RKO (cell line): ENCODE results near the gene ADGRG3.

Experiments
- DNase-seq: peaks from one replicate; pipeline ENCODE4 v3.0.0-alpha.2; 2016; ENCODE audit warnings: low spot score

ADGRG3 gene, protein sequence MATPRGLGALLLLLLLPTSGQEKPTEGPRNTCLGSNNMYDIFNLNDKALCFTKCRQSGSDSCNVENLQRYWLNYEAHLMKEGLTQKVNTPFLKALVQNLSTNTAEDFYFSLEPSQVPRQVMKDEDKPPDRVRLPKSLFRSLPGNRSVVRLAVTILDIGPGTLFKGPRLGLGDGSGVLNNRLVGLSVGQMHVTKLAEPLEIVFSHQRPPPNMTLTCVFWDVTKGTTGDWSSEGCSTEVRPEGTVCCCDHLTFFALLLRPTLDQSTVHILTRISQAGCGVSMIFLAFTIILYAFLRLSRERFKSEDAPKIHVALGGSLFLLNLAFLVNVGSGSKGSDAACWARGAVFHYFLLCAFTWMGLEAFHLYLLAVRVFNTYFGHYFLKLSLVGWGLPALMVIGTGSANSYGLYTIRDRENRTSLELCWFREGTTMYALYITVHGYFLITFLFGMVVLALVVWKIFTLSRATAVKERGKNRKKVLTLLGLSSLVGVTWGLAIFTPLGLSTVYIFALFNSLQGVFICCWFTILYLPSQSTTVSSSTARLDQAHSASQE

DNA sequence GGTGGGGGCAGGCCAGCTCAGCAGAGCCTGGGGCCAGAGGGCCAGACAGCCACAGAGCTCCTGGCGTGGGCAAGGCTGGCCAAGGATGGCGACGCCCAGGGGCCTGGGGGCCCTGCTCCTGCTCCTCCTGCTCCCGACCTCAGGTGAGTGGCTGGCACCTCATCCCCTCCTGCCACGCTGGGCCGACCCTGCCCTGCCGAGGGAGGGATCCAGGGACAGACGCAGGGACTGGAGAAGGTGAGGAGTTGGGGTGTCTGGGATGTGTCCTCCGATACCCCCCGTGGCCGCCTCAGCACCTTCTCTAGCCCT is at the start of gene ADGRG3:
TSS of gene ADGRG3 (plus strand) at position 44 of the 309 bp plus-strand sequence. CDS start at position 86, 42 bp downstream.
- no peak for DNase-seq

DNA sequence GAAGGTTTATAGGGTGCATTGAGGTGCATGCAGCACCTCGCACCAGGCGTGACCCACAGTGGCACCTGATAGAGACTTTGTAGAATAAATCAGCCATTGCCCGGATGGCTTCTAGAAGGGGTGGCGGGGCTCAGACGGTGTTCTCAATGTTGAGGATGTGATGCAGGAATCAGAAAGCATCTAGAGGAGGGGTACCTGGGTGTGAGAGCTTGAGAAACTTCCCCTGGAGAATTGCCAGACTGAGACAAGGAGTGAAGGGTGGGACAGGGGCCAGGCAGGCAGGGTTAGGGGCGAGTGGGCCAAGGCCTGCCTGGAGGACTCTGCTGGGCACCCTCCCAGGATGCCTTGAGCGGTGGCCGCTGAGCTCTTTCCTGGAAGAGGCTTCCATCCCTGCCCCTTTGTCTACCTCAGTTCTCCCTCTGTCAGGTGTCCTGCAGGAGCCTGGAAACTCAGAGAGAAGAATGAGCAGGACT is 48.9 kb upstream of the ADGRG3 start:
- no peak for DNase-seq

DNA sequence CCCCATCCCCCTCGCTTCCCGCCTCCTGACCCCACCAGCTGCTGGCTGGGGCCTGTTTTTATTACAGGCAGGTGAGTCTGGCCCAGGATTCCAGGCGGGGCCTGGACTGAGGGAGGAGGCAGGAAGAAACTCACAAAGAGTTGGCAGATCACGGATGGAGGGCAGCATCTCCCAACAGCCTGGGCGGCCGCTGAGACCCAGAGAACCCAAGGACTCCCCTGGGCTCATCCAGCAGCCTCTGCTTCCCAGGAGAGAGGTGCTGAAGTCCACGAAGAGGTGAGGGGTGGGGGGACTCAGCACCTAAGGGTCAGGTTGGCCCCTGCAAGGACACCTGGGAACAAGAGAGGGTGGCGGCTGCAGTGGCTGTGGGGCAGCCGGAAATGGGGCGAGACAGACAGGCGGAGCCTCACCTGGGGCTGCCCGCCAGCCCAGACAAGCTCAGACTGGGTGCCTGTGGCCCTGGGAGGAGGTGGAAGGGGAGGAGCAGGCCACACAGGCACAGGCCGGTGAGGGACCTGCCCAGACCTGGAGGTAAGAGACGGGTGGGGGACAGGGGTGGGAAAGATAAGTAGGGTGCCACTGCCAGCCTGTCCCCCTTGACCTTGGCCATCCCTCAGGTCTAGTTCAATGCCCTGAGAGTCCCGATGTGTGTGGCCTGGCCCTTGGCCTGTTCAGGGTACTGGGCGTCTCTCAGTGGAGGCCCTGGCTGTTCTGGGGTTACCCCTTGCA is 48.3 kb upstream of the ADGRG3 start:
- DNase-seq: no peak

DNA sequence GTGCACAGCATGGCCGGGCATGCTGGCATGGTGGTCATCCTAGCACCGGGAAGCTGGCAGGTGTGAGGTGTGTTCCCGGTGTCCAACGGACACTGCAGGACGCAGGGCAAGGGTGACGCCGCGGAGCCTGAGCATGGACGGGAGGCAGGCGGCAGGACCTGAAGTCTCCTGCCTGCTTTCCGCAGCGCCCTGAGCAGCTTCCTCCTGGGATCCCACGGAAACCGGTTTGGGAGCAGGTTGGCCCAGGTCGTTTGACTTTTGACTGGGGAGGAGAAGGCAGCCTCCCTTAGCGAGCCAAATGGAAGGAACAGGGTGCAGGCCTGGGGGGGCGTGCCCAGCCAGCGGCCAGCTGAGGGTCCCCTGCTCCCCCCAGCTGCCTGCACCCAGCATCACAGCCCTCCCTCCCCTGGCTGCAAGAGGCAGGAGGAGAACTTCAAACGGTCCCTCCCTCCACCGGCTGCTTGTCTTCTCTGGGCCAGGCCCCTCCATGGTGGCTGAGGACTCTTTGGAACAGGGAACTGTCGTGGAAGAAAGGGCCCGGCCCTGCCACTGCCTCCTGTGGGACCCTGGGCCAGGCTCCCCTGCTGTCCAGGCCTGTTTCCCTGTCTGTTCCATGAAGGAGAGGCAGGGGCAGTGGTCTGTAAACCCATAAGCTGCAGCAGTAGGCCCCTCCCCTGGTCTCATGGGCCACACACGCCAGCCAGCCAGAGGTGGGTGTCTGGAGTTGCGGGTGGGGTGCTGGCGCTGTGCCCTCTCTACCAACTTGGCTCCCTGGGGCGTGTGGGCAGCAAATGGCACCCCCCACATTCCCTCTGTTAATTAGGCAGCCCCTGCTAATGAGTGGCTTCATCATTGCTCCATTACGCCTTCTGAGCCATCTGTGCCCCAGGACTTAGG is 47.5 kb upstream of the ADGRG3 start:
- DNase-seq: no peak

DNA sequence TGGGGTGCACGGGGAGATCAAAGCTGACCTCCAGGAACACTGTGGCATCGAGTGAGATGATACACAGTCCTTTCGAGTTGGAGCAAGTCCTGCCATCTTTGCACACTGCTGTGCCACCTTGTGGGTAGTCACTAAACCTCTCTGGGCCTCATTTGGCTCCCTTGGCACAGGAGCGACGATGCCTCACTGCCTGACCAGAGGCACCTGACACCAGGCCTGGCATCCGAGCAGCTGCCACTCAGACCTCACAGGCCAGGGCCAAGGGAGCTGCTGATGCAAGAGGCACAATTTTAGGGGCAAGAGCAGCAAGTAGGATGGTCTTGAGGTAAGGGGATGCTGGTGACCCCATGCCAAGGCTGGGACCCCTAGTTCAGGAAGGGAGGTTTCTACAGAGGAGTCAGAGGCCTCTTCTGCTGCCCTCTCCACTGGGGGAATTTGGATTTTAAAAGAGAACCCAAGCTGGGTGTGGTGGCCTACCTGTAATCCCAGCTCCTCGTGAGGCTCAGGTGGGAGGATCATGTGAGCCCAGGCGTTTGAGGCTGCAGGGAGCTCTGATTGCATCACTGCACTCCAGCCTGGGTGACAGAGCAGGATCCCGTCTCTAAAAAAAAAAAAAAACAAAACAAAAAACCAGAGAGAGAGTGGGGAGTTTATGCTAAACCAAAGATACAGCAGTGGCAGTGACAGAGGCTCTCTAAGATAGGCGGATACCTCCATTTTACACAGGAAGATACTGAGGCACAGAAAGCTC is 46.4 kb upstream of the ADGRG3 start:
- no peak for DNase-seq

DNA sequence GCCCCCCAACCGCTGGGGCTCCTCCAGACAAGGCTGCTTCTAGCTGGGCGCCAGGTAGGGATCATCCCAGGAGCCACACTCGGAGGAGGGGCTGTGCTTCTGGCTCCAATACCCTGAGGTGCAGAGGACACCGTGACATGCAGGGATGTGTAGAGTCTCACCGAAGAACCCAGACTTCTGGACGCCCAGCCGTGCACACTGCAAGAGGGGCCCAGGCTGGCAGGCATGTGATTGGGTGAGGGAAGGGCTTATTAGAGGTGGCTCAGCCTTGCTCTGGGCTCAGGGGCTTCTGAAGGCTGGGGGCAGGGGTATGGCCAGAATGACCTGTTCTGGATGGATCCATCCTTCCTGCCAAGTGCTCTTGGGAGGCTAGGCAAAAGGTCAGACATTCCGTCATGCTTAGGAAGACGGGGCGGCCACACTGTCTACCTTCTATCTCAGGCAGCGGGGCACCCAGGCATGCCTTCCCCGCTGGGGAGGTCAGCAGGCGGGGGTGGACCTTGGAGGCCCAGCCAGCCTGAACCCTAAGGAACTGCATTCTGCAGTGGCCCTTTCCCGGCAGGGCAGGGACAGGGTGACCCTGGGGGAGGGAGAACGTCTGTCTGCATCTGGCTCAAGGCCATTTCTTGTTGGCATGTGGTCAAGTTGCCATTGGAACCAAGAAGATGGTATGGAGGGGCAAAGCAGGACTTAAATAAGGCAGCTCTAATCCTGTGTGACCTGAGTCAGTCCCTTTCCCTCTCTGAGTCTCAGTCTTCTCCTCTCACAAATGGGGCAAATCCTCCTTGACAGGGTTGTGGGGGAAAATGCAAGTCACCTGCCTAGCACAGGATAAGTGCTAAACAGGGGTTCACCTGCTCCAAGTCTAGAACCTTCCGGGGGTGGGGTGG is 45.5 kb upstream of the ADGRG3 start:
- no peak for DNase-seq

DNA sequence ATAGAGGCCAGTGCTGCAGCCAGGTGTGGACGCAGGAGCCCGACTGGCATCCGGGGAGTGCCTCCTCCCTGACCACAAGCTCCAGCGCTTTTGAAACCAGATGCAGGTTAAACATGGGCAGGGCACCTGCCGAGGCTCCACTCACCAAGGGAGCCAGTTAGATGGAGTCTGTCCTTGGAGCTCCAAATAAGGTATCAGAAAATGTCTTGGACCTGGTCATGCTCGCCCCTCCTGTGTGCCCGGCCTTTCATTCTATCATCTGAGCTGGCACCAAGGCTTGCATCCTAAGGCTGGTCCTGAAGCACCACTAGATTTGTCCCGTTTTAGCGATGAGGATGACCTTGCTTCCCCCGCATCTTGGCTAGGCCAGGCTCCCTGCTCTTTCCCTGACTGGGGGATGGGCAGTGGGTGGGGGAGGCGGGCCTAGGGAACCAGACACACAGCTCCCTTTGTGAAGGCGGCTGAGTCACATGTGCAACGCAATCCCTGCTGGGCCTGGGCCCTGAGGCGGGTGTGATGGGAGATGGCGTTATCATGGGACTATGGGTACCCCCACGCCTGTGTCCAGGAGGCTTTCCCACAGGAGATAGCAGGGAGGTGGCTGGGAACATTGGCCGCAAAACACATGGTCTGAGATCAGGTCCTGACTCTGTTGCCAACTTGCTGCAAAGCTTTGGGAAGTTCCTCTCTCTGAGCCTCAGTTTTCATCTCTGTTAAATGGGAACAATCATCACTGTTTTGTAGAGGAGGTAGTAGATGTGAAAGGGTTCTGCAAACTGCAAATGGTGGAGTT is 44.7 kb upstream of the ADGRG3 start:
- DNase-seq: no peak

DNA sequence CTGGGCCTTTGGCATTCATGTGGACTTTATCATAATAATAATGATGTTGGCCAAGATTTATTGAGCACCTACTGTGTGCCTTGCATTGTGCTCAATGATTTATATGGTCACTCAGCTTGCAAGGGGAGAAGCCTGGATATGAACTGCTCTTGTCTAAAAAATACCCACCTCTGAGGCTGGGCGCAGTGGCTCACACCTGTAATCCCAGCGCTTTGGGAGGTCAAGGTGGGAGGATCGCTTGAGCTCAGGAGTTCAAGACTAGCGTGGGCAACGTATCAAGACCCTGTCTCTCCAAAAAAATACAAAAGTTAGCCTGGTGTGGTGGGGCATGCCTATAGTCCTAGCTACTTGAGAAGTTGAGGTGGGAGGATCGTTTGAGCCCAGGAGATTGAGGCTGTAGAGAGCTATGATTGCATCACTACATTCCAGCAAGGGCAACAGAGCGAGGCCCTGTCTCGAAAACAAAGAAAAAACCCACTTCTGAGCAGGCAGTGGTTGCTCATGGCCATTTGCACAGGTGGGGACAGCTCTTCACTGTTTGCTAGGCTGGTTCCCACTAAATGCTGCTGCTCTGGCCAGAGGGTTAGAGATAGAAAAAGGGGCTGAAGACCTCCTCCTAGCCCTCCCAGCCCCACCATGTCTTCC is 43.9 kb upstream of the ADGRG3 start:
- DNase-seq: no peak

DNA sequence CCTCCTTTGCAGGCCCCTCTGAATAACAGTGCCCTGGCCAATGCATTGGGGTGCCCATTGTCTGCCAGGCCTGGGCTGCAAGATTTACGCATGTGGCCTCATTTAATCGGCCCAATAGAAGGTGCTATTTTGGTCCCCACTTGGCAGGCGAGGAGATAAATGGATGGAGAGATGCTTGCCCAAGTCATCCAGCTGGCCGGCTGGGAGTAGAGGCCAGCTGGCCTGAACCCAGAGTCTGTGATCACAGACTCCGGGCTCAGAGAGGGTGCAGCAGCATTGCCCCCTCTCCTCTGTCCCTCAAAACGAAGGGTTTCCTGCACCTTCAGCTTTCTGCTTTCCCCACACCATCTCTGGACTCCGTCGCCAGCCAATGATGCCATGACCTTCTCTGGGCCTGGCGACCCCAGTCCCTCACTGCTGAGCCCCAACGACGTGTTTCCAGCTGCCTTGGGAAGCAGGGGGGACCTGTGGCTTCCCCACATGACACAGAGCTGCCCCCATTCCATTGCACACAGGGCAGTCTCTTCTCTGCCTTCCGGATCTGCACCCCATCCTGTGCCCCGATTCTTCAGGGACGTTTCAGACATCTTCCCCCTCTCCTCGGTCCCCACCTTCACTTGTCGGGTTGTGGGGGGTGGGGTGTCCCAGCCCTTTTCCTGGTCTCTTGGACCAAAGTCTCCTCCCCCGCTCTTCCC is 43.2 kb upstream of the ADGRG3 start:
- no peak for DNase-seq

DNA sequence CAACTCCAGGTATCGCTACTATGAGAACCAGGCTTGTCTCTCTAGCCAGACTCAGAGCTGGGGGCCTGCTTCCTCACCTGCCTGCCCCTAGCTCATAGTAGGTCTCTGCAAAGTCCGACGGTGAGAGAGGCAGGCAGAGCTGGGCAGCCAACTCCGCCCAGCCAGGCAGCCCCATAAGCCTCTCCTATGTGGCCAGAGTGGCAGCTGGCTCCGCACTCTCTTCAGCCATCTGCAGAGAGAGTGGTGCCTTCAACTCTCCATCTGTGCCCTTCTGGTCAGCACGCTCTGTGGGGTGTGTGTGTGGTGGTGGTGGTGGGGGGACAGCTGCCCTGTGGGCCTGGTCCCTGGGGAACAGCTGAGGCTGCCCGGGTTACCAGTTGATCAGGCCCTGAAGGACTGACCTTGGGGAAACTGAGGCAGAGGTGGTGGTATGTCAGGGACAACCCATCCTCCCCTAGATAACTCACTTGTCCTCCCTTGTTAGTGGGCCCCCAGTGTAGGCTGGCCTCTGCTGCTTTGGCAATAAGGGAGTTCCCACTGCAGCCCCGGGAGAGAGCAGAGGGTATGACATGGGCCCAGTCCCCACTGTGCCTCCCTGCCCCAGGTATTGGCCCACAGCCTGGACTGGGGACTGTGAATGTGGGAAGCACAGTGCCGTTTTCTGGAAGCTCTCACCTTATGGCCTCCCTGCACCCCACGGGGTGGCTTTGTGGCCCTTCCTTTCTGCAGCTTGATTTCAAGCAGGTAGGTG is 41.5 kb upstream of the ADGRG3 start:
- DNase-seq: no peak

DNA sequence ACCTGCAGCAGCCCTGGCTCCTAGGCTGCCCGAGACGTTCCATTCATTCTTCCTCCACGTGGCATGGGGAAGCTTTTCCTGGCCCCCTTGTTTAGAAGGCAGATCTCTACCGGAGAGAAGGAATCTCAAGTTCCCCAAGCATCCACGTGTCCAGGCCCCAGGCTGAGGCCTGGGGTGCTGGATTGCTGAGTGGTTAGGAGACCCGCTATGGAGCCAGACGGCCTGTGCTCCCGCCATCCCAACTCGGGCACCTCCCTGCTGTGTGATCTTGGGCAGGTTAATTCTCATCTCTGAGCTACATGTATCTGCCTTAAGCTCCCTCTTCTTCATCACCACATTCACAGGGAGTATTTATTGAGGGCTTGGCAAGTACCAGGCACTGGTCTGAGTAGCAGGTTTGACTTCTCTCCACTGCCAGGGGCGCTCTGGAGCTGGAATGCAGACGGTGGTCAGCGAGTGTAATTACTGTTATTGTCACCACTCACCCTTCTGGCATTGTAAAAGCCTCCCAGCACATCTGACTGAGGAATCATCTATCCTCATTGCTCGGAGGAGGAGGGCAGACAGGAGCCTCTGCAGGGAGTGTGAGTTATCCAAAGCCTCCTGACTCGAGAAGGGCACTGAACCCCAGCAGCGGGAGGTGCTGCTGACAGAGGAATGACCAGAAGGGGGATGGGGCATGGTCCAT is 40.8 kb upstream of the ADGRG3 start:
- DNase-seq: peak; percentile 71

DNA sequence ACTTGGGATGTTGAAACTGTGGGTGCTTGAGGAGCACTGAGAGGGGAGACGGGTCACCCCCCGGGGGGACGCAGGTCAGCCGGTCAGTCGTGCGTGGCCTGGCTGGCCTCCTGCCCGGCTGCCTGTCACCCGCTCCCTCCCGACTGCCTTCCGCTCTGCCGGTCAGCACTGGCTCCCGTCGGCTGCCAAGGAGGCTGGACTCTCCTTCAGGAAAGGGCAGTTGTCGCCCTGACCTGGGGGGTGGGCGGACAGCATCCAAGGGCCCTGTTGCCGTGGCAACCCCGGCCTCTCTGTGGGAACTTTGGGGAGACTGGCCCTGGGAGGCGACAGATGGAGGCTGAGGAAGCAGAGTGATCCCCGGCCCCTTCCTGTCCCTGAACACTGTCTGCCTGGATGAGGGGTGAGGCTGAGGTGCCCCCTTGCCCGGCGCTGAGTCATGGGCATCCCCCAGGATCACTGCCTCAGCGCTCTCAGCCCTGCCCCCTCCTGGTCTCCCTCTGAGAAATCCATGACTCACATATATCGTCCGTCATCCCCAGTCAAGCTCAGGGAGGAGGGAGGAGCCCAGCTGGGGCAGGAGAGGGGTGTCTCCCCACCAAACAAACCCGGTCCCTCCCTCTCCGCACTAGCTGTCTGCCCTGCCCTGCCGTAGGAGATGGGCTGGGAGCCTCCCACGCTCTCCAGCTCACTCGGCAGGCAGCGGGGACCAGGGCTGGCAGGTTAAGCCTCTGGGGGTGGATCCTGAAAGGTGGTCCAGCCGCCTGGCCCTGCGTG is 39.9 kb upstream of the ADGRG3 start, which contains the start of gene ADGRG1:
TSS of gene ADGRG1 (plus strand) at position 623 of the 774 bp plus-strand sequence. CDS start 21,658 bp downstream, outside the sequence.
- DNase-seq: peak; percentile 77

DNA sequence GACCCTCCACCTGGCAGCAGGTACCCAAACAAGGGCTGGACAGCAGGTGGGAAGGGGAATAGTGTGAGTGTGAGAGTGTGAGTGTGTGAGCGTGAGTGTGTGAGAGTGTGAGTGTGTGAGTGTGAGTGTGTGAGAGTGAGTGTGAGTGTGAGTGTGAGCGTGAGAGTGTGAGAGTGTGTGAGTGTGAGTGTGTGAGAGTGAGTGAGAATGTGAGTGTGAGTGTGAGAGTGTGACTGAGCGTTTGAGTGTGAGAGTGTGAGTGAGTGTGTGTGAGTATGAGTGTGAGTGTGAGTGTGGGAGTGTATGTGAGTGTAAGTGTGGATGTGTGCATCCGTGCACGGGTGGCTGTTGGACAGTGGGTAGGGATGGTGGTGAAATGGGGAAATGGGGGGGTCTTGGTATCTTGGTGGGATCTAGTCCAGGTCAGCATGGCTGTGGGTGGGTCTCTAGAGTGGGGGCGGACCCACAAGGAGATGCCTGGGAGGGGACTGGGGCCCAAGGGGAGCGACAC is 39.3 kb upstream of the ADGRG3 start:
- no peak for DNase-seq

DNA sequence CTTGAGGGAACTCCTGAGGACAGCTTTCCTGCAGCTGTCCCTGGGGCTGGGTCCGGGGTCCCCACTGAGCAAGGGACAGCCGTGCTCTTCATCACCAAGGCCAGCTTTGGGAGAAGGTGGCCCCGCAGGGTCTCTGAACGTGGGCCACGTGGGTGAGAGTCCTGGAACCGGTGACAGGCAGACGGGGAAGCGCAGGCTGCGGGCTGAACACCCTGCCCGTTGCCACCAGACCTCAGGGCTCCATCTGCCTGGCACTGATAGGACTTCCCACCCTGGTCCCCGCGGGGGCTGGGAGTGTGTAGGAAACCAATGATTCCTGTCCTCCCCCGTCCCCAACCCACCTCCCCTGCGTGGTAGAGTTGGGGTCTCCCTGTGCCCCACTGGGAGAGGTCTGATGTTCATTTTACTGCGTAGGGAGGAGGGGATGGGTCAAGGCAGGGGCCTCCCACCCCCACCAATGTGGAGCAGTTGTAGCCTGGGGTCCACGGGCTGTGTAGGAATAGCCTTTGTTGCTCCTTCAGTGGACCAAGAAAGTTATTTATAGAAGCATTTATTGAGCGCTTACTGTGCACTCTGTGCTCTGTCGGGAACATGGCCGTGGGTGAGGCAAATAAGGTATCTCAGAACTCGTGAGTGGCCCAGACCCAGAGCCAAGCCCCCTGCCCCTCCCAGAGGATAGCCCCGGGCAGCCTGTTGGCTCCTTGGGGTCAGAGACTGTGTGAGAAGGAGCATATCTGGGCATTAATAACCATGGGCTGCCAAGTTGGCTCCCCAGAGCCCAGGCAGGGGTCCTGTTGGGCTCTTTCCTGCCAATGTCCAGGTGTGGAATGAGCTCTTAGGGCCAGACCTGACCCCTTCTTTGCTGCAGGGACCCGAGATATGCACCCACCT is 38.3 kb upstream of the ADGRG3 start:
- no peak for DNase-seq

DNA sequence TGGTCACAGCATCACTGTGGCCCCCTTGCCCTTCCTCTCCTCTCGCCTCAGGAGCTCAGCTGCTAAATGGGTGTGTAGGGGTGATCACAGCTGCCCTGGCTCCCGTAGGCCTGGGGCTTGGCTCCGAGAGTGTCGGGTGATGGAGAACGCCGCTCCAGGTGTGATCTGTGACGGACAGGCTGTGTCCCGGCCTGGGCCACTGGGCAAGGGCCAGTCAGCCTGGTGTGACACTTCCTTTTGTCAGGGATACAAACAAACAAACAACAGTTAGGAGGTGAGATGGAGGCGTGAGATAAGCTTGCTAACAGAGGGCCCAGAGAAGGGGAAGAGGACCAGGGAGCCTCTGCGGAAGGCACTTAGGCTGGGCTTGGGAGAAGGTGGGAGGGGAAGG is 37.7 kb upstream of the ADGRG3 start:
- DNase-seq: no peak
